GM23338 (cell line): Measurements from ENCODE around the gene SORCS3. TPM values are rescaled to one million over a fixed set of nuclear protein-coding genes. Genes with fewer than 3 reads are reported as not detected.

Experiments used
- ATAC-seq: fragments of 200-7000 bp; cut with Tn5 transposase; 3 replicates; pipeline ENCODE4 v1.9.1; 2020
- DNase-seq: peaks from one replicate; pipeline ENCODE4 v3.0.0-alpha.2; 2015; ENCODE audit warnings: low spot score
- H2AFZ ChIP-seq: fragments of 200-600 bp; sonication (generic); 2 replicates; pipeline ENCODE4 v1.8.0; 2016; ENCODE audit warnings: antibody characterized with exemption, mild to moderate bottlenecking, moderate library complexity
- H3F3A ChIP-seq: fragments of 200-600 bp; sonication (generic); replicated peaks from 2 replicates; pipeline ENCODE4 v1.8.0; 2017; ENCODE audit warnings: antibody characterized with exemption, mixed run types, low read depth
- H3K27ac ChIP-seq: fragments of 200-600 bp; sonication (generic); 2 replicates; pipeline ENCODE4 v1.6.1; 2016; ENCODE audit warnings: low read depth
- H3K27me3 ChIP-seq: fragments of 200-600 bp; sonication (generic); 2 replicates; pipeline ENCODE4 v1.8.0; 2016; ENCODE audit warnings: mild to moderate bottlenecking, mixed run types, moderate library complexity; ENCODE audit not compliant: insufficient read depth
- H3K36me3 ChIP-seq: fragments of 200-600 bp; sonication (generic); 2 replicates; pipeline ENCODE4 v1.8.0; 2016; ENCODE audit warnings: mild to moderate bottlenecking; ENCODE audit not compliant: insufficient read depth
- H3K4me1 ChIP-seq: fragments of 200-600 bp; sonication (generic); 2 replicates; pipeline ENCODE4 v1.8.0; 2016; ENCODE audit warnings: mild to moderate bottlenecking, moderate library complexity; ENCODE audit not compliant: insufficient read depth
- H3K4me2 ChIP-seq: fragments of 200-600 bp; sonication (generic); 2 replicates; pipeline ENCODE4 v1.7.1; 2017; ENCODE audit warnings: mixed run types
- H3K4me3 ChIP-seq: fragments of 200-600 bp; sonication (generic); 2 replicates; pipeline ENCODE4 v1.6.1; 2016; ENCODE audit warnings: mixed run types
- H3K79me2 ChIP-seq: fragments of 200-600 bp; sonication (generic); replicated peaks from 2 replicates; pipeline ENCODE4 v1.8.0; 2017; ENCODE audit warnings: mild to moderate bottlenecking; ENCODE audit not compliant: insufficient read depth
- H3K9me2 ChIP-seq: fragments of 200-600 bp; sonication (generic); 2 replicates; pipeline ENCODE4 v1.8.0; 2017; ENCODE audit not compliant: insufficient read depth
- H4K20me1 ChIP-seq: fragments of 200-600 bp; sonication (generic); replicated peaks from 2 replicates; pipeline ENCODE4 v1.8.0; 2017; ENCODE audit warnings: mild to moderate bottlenecking; ENCODE audit not compliant: insufficient read depth
- H3K27ac Mint-ChIP-seq: 2 replicates; pipeline ENCODE4 v1.8.0; 2020; ENCODE audit warnings: inconsistent platforms, mild to moderate bottlenecking, moderate library complexity, mixed read lengths
- H3K27me3 Mint-ChIP-seq: 3 replicates; pipeline ENCODE4 v1.8.0; 2022; ENCODE audit warnings: low read depth, mild to moderate bottlenecking, moderate library complexity, mixed read lengths, inconsistent platforms; ENCODE audit not compliant: insufficient read depth, poor library complexity
- H3K36me3 Mint-ChIP-seq: 3 replicates; pipeline ENCODE4 v1.8.0; 2021; ENCODE audit warnings: low read depth, mild to moderate bottlenecking, inconsistent platforms, moderate library complexity, mixed read lengths
- H3K4me1 Mint-ChIP-seq: 3 replicates; pipeline ENCODE4 v1.8.0; 2020; ENCODE audit warnings: mild to moderate bottlenecking, inconsistent platforms, mixed read lengths
- H3K4me3 Mint-ChIP-seq: 3 replicates; pipeline ENCODE4 v1.8.0; 2021; ENCODE audit warnings: moderate library complexity, mild to moderate bottlenecking, inconsistent platforms, mixed read lengths
- H3K9me3 Mint-ChIP-seq: 3 replicates; pipeline ENCODE4 v1.8.0; 2020; ENCODE audit warnings: moderate library complexity, mild to moderate bottlenecking, inconsistent platforms, mixed read lengths
- CREB1 ChIP-seq: fragments of 250-450 bp; sonication (Bioruptor Pico); IDR thresholded peaks from 2 replicates; pipeline ENCODE4 v1.5.0; 2020; ENCODE audit warnings: low read depth, mild to moderate bottlenecking, moderate library complexity
- ETS1 ChIP-seq: IDR thresholded peaks from 2 replicates; pipeline ENCODE4 v1.6.1; 2016; ENCODE audit warnings: antibody characterized with exemption
- EZH2 ChIP-seq: fragments of 200-600 bp; sonication (generic); IDR thresholded peaks from one replicate; pipeline ENCODE4 v1.8.0; 2017; ENCODE audit warnings: antibody characterized with exemption, mild to moderate bottlenecking, low read depth; ENCODE audit not compliant: unreplicated experiment
- EZH2phosphoT487 ChIP-seq: fragments of 200-600 bp; sonication (generic); IDR thresholded peaks from one replicate; pipeline ENCODE4 v1.8.1; 2018; ENCODE audit warnings: antibody characterized with exemption; ENCODE audit not compliant: unreplicated experiment
- JUNB ChIP-seq: IDR thresholded peaks from one replicate; pipeline ENCODE4 v1.6.1; 2016; ENCODE audit warnings: antibody characterized with exemption; ENCODE audit not compliant: unreplicated experiment
- NANOG ChIP-seq: IDR thresholded peaks from 2 replicates; pipeline ENCODE4 v1.6.1; 2016; ENCODE audit warnings: antibody characterized with exemption, borderline replicate concordance
- POLR2AphosphoS5 ChIP-seq: IDR thresholded peaks from 2 replicates; pipeline ENCODE4 v1.6.1; 2016; ENCODE audit warnings: antibody characterized with exemption, low read depth
- STAT1 ChIP-seq: IDR thresholded peaks from one replicate; pipeline ENCODE4 v1.6.1; 2016; ENCODE audit warnings: antibody characterized with exemption; ENCODE audit not compliant: unreplicated experiment
- ZNF114 ChIP-seq: fragments of 250-450 bp; sonication (Bioruptor Pico); IDR thresholded peaks from 2 replicates; pipeline ENCODE4 v1.5.0; 2020; ENCODE audit warnings: mild to moderate bottlenecking, moderate library complexity
- ZNF331 ChIP-seq: fragments of 250-450 bp; sonication (Bioruptor Pico); IDR thresholded peaks from 2 replicates; pipeline ENCODE4 v1.5.0; 2020; ENCODE audit warnings: low read depth, mild to moderate bottlenecking, moderate library complexity
- polyA plus RNA-seq: library from polyadenylated mRNA; unstranded; fragments of >200 nt; fragmentation: Nextera tagmentation; extraction: Ambion mirVana; gene quantifications from 2 replicates; pipeline ENCODE4 v1.2.1, GENCODE V29; 2016
- total RNA-seq: library from RNA; depleted of rRNA; stranded (reverse); fragments of >200 nt; shearing (Covaris generic); gene quantifications from 2 replicates; pipeline ENCODE4 v1.2.3, GENCODE V29; 2014
- TF ChIP-seq, protein P1 (sequence below): IDR thresholded peaks from one replicate; pipeline ENCODE4 v1.6.1; 2018; ENCODE audit warnings: antibody characterized with exemption; ENCODE audit not compliant: unreplicated experiment
- TF ChIP-seq, protein P2 (sequence below), 2 experiments: fragments of 200-600 bp in 1 of 2; sonication (generic) in 1 of 2; conservative IDR thresholded peaks; 2 replicates each; pipeline versions ENCODE4 v1.5.1 to v1.6.1; 2016 to 2017; ENCODE audit warnings: antibody characterized with exemption in 2 of 2, low read depth in 2 of 2, mild to moderate bottlenecking in 2 of 2, moderate library complexity in 1 of 2
- TF ChIP-seq, protein P3 (sequence below): fragments of 250-450 bp; sonication (Bioruptor Pico); IDR thresholded peaks from 2 replicates; pipeline ENCODE4 v1.5.0; 2020; ENCODE audit warnings: mild to moderate bottlenecking, moderate library complexity

Gene SORCS3
- total and polyA plus RNA-seq, 2 experiments from 2014 or later: 0.37 to 1.4 TPM

DNA sequence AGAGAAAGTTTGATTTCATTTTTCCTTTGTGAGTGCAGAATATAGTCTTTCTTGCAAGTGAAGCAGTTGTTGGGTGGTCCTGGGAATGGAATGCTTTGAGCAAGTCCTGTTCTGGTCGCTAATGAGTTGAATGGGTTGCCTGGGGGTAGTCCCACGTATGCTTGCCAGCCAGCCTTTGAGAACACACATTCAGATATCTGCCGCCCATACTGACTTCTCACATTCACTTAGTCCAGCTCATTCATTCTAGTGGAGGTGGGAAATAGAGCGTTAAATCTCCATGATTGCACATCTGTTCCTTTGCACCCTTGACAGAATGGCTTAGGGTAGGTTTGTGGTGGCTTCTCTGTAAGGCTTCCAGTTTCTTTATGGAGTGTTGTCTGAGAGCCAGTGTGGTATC, 256.6 kb downstream of the SORCS3 start:
- Mint-ChIP-seq H3K27ac (no peak overlapping the region), H3K27me3 (peaks cover 1% of the 10 kb centered on the region), H3K4me3 (no peak overlapping the region), H3K36me3 (no peaks in the 10 kb centered on the region), H3K4me1 (no peaks in the 10 kb centered on the region; the same call in 2 of the 3 replicates), H3K9me3 (no peaks in the 10 kb centered on the region)
- DNase-seq (no peak), ATAC-seq (no peak)
- Histone ChIP-seq H3K4me3 (no peak overlapping the region), H3K27ac (no peak overlapping the region), H3F3A (no peaks in the 10 kb centered on the region), H2AFZ (no peak overlapping the region), H3K4me1 (no peaks in the 10 kb centered on the region), H3K36me3 (no peaks in the 10 kb centered on the region), H3K4me2 (no peak overlapping the region), H3K9me2 (0 out of 2 replicates have a peak, but pooled peaks cover 2% of the 10 kb centered on the region), H4K20me1 (no peaks in the 10 kb centered on the region), H3K79me2 (no peaks in the 10 kb centered on the region), H3K27me3 (no peaks in the 10 kb centered on the region)
- TF ChIP-seq POLR2AphosphoS5 (no peak), JUNB (no peak), CREB1 (no peak), NANOG (no peak), ETS1 (no peak), STAT1 (no peak), ZNF331 (CRISPR knock-in tag) (no peak), EZH2phosphoT487 (no peak), ZNF114 (CRISPR knock-in tag) (no peak), EZH2 (no peak)
- TF ChIP-seq, protein P1, sequence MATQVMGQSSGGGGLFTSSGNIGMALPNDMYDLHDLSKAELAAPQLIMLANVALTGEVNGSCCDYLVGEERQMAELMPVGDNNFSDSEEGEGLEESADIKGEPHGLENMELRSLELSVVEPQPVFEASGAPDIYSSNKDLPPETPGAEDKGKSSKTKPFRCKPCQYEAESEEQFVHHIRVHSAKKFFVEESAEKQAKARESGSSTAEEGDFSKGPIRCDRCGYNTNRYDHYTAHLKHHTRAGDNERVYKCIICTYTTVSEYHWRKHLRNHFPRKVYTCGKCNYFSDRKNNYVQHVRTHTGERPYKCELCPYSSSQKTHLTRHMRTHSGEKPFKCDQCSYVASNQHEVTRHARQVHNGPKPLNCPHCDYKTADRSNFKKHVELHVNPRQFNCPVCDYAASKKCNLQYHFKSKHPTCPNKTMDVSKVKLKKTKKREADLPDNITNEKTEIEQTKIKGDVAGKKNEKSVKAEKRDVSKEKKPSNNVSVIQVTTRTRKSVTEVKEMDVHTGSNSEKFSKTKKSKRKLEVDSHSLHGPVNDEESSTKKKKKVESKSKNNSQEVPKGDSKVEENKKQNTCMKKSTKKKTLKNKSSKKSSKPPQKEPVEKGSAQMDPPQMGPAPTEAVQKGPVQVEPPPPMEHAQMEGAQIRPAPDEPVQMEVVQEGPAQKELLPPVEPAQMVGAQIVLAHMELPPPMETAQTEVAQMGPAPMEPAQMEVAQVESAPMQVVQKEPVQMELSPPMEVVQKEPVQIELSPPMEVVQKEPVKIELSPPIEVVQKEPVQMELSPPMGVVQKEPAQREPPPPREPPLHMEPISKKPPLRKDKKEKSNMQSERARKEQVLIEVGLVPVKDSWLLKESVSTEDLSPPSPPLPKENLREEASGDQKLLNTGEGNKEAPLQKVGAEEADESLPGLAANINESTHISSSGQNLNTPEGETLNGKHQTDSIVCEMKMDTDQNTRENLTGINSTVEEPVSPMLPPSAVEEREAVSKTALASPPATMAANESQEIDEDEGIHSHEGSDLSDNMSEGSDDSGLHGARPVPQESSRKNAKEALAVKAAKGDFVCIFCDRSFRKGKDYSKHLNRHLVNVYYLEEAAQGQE: no peak
- TF ChIP-seq, protein P2, sequence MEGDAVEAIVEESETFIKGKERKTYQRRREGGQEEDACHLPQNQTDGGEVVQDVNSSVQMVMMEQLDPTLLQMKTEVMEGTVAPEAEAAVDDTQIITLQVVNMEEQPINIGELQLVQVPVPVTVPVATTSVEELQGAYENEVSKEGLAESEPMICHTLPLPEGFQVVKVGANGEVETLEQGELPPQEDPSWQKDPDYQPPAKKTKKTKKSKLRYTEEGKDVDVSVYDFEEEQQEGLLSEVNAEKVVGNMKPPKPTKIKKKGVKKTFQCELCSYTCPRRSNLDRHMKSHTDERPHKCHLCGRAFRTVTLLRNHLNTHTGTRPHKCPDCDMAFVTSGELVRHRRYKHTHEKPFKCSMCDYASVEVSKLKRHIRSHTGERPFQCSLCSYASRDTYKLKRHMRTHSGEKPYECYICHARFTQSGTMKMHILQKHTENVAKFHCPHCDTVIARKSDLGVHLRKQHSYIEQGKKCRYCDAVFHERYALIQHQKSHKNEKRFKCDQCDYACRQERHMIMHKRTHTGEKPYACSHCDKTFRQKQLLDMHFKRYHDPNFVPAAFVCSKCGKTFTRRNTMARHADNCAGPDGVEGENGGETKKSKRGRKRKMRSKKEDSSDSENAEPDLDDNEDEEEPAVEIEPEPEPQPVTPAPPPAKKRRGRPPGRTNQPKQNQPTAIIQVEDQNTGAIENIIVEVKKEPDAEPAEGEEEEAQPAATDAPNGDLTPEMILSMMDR (conservative IDR thresholded peaks at IDR 0.05; ENCODE audit: low read depth in 2 of 2): no peak
- TF ChIP-seq, protein P3, sequence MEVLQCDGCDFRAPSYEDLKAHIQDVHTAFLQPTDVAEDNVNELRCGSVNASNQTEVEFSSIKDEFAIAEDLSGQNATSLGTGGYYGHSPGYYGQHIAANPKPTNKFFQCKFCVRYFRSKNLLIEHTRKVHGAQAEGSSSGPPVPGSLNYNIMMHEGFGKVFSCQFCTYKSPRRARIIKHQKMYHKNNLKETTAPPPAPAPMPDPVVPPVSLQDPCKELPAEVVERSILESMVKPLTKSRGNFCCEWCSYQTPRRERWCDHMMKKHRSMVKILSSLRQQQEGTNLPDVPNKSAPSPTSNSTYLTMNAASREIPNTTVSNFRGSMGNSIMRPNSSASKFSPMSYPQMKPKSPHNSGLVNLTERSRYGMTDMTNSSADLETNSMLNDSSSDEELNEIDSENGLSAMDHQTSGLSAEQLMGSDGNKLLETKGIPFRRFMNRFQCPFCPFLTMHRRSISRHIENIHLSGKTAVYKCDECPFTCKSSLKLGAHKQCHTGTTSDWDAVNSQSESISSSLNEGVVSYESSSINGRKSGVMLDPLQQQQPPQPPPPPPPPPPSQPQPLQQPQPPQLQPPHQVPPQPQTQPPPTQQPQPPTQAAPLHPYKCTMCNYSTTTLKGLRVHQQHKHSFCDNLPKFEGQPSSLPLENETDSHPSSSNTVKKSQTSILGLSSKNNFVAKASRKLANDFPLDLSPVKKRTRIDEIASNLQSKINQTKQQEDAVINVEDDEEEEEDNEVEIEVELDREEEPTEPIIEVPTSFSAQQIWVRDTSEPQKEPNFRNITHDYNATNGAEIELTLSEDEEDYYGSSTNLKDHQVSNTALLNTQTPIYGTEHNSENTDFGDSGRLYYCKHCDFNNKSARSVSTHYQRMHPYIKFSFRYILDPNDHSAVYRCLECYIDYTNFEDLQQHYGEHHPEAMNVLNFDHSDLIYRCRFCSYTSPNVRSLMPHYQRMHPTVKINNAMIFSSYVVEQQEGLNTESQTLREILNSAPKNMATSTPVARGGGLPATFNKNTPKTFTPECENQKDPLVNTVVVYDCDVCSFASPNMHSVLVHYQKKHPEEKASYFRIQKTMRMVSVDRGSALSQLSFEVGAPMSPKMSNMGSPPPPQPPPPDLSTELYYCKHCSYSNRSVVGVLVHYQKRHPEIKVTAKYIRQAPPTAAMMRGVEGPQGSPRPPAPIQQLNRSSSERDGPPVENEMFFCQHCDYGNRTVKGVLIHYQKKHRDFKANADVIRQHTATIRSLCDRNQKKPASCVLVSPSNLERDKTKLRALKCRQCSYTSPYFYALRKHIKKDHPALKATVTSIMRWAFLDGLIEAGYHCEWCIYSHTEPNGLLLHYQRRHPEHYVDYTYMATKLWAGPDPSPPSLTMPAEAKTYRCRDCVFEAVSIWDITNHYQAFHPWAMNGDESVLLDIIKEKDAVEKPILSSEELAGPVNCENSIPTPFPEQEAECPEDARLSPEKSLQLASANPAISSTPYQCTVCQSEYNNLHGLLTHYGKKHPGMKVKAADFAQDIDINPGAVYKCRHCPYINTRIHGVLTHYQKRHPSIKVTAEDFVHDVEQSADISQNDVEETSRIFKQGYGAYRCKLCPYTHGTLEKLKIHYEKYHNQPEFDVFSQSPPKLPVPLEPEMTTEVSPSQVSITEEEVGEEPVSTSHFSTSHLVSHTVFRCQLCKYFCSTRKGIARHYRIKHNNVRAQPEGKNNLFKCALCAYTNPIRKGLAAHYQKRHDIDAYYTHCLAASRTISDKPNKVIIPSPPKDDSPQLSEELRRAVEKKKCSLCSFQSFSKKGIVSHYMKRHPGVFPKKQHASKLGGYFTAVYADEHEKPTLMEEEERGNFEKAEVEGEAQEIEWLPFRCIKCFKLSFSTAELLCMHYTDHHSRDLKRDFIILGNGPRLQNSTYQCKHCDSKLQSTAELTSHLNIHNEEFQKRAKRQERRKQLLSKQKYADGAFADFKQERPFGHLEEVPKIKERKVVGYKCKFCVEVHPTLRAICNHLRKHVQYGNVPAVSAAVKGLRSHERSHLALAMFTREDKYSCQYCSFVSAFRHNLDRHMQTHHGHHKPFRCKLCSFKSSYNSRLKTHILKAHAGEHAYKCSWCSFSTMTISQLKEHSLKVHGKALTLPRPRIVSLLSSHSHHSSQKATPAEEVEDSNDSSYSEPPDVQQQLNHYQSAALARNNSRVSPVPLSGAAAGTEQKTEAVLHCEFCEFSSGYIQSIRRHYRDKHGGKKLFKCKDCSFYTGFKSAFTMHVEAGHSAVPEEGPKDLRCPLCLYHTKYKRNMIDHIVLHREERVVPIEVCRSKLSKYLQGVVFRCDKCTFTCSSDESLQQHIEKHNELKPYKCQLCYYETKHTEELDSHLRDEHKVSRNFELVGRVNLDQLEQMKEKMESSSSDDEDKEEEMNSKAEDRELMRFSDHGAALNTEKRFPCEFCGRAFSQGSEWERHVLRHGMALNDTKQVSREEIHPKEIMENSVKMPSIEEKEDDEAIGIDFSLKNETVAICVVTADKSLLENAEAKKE: no peak
